K562 (cell line): Measurements from ENCODE around the gene TMED6. TPM values are rescaled to one million over a fixed set of nuclear protein-coding genes. Genes with fewer than 3 reads are reported as not detected.

Experiments
- CCNT2 ChIP-seq: IDR thresholded peaks from 2 replicates; pipeline ENCODE4 v1.6.1; 2011; ENCODE audit warnings: borderline replicate concordance, low read depth, mild to moderate bottlenecking, moderate library complexity, mixed read lengths, low read length; ENCODE audit not compliant: insufficient read length; ENCODE audit errors: extremely low read depth
- CEBPB ChIP-seq: fragments of 450-650 bp; IDR thresholded peaks from 2 replicates; pipeline ENCODE4 v1.6.1; 2016; ENCODE audit warnings: missing genetic modification characterization, missing compliant biosample characterization
- CEBPG ChIP-seq, 3 experiments: fragments of 200-800 bp in 1 of 3; sonication (Bioruptor generic) in 1 of 3; sonication (generic) in 1 of 3; formaldehyde crosslinking in 1 of 3; IDR thresholded peaks in 2 of 3; conservative IDR thresholded peaks in 1 of 3; 2 replicates each; pipeline versions ENCODE4 v1.6.1 to v1.8.0; 2016 to 2022; ENCODE audit warnings: missing compliant biosample characterization in 2 of 3, missing genetic modification characterization in 2 of 3, mild to moderate bottlenecking in 1 of 3, missing genetic modification reagents in 1 of 3
- COPS2 ChIP-seq: fragments of 450-650 bp; conservative IDR thresholded peaks from 2 replicates; pipeline ENCODE4 v1.6.1; 2016; ENCODE audit warnings: mild to moderate bottlenecking, moderate library complexity
- ELF1 ChIP-seq: fragments of 200-800 bp; sonication (Bioruptor generic); IDR thresholded peaks from 2 replicates; pipeline ENCODE4 v1.6.1; 2016; ENCODE audit warnings: missing genetic modification characterization, missing compliant biosample characterization
- EZH2 ChIP-seq: IDR thresholded peaks from 2 replicates; pipeline ENCODE4 v1.6.1; 2012; ENCODE audit warnings: low read depth, mild to moderate bottlenecking, inconsistent platforms, low read length, borderline replicate concordance
- FOXK1 ChIP-seq: sonication (generic); formaldehyde crosslinking; IDR thresholded peaks from 2 replicates; pipeline ENCODE4 v1.8.0; 2022; ENCODE audit warnings: missing genetic modification reagents, mild to moderate bottlenecking, borderline replicate concordance
- GABPA ChIP-seq: fragments of 200-800 bp; sonication (Bioruptor generic); conservative IDR thresholded peaks from 2 replicates; pipeline ENCODE4 v1.6.1; 2016; ENCODE audit warnings: low read depth, missing genetic modification characterization, missing compliant biosample characterization
- KDM2B ChIP-seq: fragments of 250-450 bp; sonication (Bioruptor Pico); IDR thresholded peaks from 2 replicates; pipeline ENCODE4 v1.8.0; 2021; ENCODE audit warnings: mild to moderate bottlenecking, moderate library complexity
- PPARD ChIP-seq: fragments of 250-450 bp; sonication (Bioruptor Pico); IDR thresholded peaks from 2 replicates; pipeline ENCODE4 v1.8.0; 2022; ENCODE audit warnings: inconsistent platforms, mild to moderate bottlenecking, moderate library complexity
- RB1 ChIP-seq: fragments of 450-650 bp; IDR thresholded peaks from 2 replicates; pipeline ENCODE4 v1.6.1; 2017; ENCODE audit warnings: low read depth, mild to moderate bottlenecking
- SIN3A ChIP-seq, 2 experiments: fragments of 150-350 bp in 1 of 2; IDR thresholded peaks; 2 replicates each; pipeline ENCODE4 v1.6.1; 2011 to 2016; ENCODE audit warnings: borderline replicate concordance in 2 of 2, low read depth in 2 of 2, low read length in 2 of 2, mild to moderate bottlenecking in 2 of 2, moderate library complexity in 2 of 2; ENCODE audit not compliant: control insufficient read depth in 1 of 2
- SRSF7 ChIP-seq: fragments of 200-400 bp; formaldehyde crosslinking; optimal IDR thresholded peaks from 2 replicates; pipeline ENCODE3; 2017; ENCODE audit warnings: mild to moderate bottlenecking, low read depth, low read length
- TCFL5 ChIP-seq: fragments of 250-450 bp; sonication (Bioruptor Pico); conservative IDR thresholded peaks from 2 replicates; pipeline ENCODE4 v1.6.1; 2021; ENCODE audit warnings: mild to moderate bottlenecking, moderate library complexity, matching md5 sums
- ZFP30 ChIP-seq: fragments of 250-450 bp; sonication (Bioruptor Pico); IDR thresholded peaks from 2 replicates; pipeline ENCODE4 v1.8.0; 2022; ENCODE audit warnings: moderate library complexity, mild to moderate bottlenecking, inconsistent platforms, borderline replicate concordance
- ZNF134 ChIP-seq: fragments of 250-450 bp; sonication (Bioruptor Pico); conservative IDR thresholded peaks from 2 replicates; pipeline ENCODE4 v1.4.0; 2020
- polyA plus RNA-seq, 8 experiments: library from polyadenylated mRNA; depleted of rRNA in 4 of 8; stranded (reverse) in 5 of 8; unstranded in 3 of 8; fragments of >200 nt; fragmentation: Nextera tagmentation in 2 of 8; fragmentation: Illumina TruSeq in 1 of 8; extraction: Ambion mirVana in 2 of 8; extraction: Trizol in 1 of 8; gene quantifications; 2 replicates each; pipeline versions ENCODE4 v1.2.1 to v1.2.3, GENCODE V29; 2011 to 2014; ENCODE audit warnings: inconsistent platforms in 1 of 8, missing spikeins in 1 of 8
- total RNA-seq, 7 experiments: library from RNA; depleted of rRNA in 6 of 7; stranded (reverse); fragments of >200 nt in 6 of 7; fragmentation: Illumina TruSeq in 2 of 7; extraction: Trizol in 2 of 7; gene quantifications; 2 replicates each; pipeline versions ENCODE4 v1.2.1 to v1.2.3, GENCODE V29; 2011 to 2021; ENCODE audit warnings: low replicate concordance in 1 of 7
- TF ChIP-seq, protein P1 (sequence below): sonication (generic); formaldehyde crosslinking; IDR thresholded peaks from 2 replicates; pipeline ENCODE4 v1.8.1; 2023; ENCODE audit warnings: mild to moderate bottlenecking, missing genetic modification reagents
- TF ChIP-seq, protein P2 (sequence below): fragments of 450-650 bp; IDR thresholded peaks from 2 replicates; pipeline ENCODE4 v1.6.1; 2016; ENCODE audit warnings: missing biosample characterization, missing genetic modification characterization
- TF ChIP-seq, protein P3 (sequence below): sonication (generic); formaldehyde crosslinking; IDR thresholded peaks from 2 replicates; pipeline ENCODE4 v1.8.1; 2022; ENCODE audit warnings: missing genetic modification reagents
- TF ChIP-seq, protein P4 (sequence below): fragments of 250-450 bp; sonication (Bioruptor Pico); IDR thresholded peaks from 2 replicates; pipeline ENCODE4 v1.8.0; 2022; ENCODE audit warnings: moderate library complexity, mild to moderate bottlenecking, inconsistent platforms
- TF ChIP-seq, protein P5 (sequence below): sonication (generic); formaldehyde crosslinking; IDR thresholded peaks from 2 replicates; pipeline ENCODE4 v1.8.0; 2022; ENCODE audit warnings: mild to moderate bottlenecking, missing genetic modification reagents

The TMED6 gene
- total and polyA plus RNA-seq, 9 of the 15 experiments (the other 6 are each of a cell fraction or from before 2014, with no cell fraction given): 0.14 to 0.45 (median 0.25) TPM; not detected in 2

DNA sequence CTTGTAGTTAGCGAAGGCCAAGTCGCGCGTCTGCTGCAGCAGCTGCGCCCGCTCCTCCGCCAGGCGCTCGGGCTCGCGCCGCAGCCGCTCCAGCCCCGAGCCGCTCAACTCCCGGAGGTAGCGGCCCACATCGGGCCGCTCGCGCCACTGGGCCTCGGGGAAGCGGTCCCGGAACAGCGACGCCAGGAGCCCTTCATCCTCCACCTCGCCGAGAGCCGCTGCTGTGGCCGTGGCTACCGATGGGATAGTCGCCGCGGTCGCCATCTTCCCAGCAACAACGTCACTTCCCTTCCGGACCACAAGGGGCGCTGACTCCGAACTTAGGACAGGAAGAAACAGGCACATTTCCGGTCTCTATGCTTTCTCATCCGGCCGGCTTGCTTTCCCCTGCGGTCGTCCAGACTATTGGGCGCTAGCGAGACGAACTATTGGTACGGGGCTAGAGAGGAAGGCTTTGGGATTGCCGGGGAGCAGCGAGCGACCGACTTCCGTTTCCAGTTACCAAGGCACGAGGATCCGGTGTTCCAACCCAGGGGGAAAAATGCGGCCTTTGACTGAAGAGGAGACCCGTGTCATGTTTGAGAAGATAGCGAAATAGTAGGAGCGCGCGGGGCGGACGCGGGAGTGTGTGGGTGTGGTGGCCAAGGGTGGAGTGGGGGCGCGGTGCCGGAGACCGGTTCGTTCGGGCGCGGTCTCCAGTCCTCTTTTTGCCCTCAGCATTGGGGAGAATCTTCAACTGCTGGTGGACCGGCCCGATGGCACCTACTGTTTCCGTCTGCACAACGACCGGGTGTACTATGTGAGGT, 12.1 kb downstream of the TMED6 start, which contains the start of the genes COG8 and NIP7 (continued):
- peak; percentile 93 for TF ChIP-seq ELF1 (tag)
- TF ChIP-seq SRSF7: no peak
- no peak for TF ChIP-seq ZFP30 (CRISPR knock-in tag)
- peak; percentile 70 to 89 for TF ChIP-seq SIN3A (IDR thresholded peaks at IDR 0.05; ENCODE audit: borderline replicate concordance in 2 of 2, control insufficient read depth in 1 of 2, low read depth in 2 of 2, low read length in 2 of 2)
- TF ChIP-seq EZH2: no peak
- no peak for TF ChIP-seq TCFL5 (CRISPR knock-in tag)
- TF ChIP-seq KDM2B: no peak
- TF ChIP-seq, protein P1, sequence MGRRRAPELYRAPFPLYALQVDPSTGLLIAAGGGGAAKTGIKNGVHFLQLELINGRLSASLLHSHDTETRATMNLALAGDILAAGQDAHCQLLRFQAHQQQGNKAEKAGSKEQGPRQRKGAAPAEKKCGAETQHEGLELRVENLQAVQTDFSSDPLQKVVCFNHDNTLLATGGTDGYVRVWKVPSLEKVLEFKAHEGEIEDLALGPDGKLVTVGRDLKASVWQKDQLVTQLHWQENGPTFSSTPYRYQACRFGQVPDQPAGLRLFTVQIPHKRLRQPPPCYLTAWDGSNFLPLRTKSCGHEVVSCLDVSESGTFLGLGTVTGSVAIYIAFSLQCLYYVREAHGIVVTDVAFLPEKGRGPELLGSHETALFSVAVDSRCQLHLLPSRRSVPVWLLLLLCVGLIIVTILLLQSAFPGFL (CRISPR knock-in tag): peak; percentile 92; the same call in 1 of the 2 replicates
- TF ChIP-seq RB1: peak; percentile 85
- TF ChIP-seq ZNF134 (CRISPR knock-in tag): no peak
- TF ChIP-seq, protein P2, sequence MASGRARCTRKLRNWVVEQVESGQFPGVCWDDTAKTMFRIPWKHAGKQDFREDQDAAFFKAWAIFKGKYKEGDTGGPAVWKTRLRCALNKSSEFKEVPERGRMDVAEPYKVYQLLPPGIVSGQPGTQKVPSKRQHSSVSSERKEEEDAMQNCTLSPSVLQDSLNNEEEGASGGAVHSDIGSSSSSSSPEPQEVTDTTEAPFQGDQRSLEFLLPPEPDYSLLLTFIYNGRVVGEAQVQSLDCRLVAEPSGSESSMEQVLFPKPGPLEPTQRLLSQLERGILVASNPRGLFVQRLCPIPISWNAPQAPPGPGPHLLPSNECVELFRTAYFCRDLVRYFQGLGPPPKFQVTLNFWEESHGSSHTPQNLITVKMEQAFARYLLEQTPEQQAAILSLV (tag): no peak
- TF ChIP-seq CEBPG (CRISPR knock-in tag; IDR thresholded peaks at IDR 0.05): 0 out of 2 replicates have a peak, but pooled peaks have one; percentile 34
- no peak for TF ChIP-seq CEBPG (tag; conservative IDR thresholded peaks at IDR 0.05 in 1 of 2, IDR thresholded peaks at IDR 0.05 in 1 of 2)
- TF ChIP-seq PPARD: no peak
- peak; percentile 72; the same call in 1 of the 2 replicates for TF ChIP-seq FOXK1 (CRISPR knock-in tag)
- TF ChIP-seq, protein P3, sequence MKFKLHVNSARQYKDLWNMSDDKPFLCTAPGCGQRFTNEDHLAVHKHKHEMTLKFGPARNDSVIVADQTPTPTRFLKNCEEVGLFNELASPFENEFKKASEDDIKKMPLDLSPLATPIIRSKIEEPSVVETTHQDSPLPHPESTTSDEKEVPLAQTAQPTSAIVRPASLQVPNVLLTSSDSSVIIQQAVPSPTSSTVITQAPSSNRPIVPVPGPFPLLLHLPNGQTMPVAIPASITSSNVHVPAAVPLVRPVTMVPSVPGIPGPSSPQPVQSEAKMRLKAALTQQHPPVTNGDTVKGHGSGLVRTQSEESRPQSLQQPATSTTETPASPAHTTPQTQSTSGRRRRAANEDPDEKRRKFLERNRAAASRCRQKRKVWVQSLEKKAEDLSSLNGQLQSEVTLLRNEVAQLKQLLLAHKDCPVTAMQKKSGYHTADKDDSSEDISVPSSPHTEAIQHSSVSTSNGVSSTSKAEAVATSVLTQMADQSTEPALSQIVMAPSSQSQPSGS (CRISPR knock-in tag): no peak
- TF ChIP-seq COPS2: no peak
- TF ChIP-seq, protein P4, sequence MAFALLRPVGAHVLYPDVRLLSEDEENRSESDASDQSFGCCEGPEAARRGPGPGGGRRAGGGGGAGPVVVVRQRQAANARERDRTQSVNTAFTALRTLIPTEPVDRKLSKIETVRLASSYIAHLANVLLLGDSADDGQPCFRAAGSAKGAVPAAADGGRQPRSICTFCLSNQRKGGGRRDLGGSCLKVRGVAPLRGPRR: no peak
- peak; percentile 99 for TF ChIP-seq GABPA (tag)
- TF ChIP-seq, protein P5, sequence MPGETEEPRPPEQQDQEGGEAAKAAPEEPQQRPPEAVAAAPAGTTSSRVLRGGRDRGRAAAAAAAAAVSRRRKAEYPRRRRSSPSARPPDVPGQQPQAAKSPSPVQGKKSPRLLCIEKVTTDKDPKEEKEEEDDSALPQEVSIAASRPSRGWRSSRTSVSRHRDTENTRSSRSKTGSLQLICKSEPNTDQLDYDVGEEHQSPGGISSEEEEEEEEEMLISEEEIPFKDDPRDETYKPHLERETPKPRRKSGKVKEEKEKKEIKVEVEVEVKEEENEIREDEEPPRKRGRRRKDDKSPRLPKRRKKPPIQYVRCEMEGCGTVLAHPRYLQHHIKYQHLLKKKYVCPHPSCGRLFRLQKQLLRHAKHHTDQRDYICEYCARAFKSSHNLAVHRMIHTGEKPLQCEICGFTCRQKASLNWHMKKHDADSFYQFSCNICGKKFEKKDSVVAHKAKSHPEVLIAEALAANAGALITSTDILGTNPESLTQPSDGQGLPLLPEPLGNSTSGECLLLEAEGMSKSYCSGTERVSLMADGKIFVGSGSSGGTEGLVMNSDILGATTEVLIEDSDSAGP (CRISPR knock-in tag): peak; percentile 68; the same call in 1 of the 2 replicates
- TF ChIP-seq CCNT2: peak; percentile 21
- TF ChIP-seq CEBPB (tag): no peak
